ENCODE measurements around the gene GPC6.

GPC6 gene

DNA sequence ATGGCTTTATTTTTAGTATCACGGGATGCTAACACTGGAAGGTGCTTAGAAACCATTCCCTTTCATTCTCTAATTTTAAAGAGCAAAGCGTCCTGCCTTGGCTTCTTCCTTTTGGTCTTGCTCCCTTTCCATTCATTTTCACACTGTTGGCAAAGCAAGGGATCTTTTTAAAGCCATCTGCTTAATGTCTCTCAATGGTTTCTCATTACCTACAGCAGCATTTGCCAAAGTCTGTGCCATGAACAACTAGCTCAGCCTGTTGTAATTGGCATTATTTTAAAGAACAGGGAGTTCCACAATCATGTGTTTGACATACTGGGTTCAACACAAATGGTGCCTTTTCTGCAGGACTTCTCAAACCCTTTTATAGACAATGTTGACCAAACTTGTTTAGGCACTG lies 444.3 kb downstream of the GPC6 start:
- Histone ChIP-seq H3K4me3 (ENCODE audit: low read length, poor library complexity, severe bottlenecking) (no peak overlapping the region), H3K4me1 (ENCODE audit: insufficient read depth, low read length, poor library complexity, severe bottlenecking) (no peaks in the 10 kb centered on the region), H3K9ac (ENCODE audit: low read depth, low read length, poor library complexity, severe bottlenecking) (no peak overlapping the region), H4K20me1 (ENCODE audit: insufficient read depth, low read length, poor library complexity, severe bottlenecking) (no peaks in the 10 kb centered on the region), H3K9me3 (ENCODE audit: insufficient read depth, low read depth, low read length) (no peaks in the 10 kb centered on the region), H3K9me2 (replicated peaks; ENCODE audit: low read depth, low read length) (no peaks in the 10 kb centered on the region), H3K79me2 (ENCODE audit: insufficient read depth, low read length) (no peaks in the 10 kb centered on the region), H2AFZ (ENCODE audit: low read length) (no peak overlapping the region), H3F3A (ENCODE audit: low read depth) (no peaks in the 10 kb centered on the region), H3K27me3 (ENCODE audit: insufficient read depth, low read length, poor library complexity, severe bottlenecking) (no peaks in the 10 kb centered on the region), H3K36me3 (ENCODE audit: insufficient read depth, low read length) (no peaks in the 10 kb centered on the region), H3K4me2 (ENCODE audit: low read depth, low read length, poor library complexity, severe bottlenecking) (no peak overlapping the region)
- TF ChIP-seq EZH2phosphoT487 (IDR thresholded peaks at IDR 0.05; ENCODE audit: borderline replicate concordance): no peak
- TF ChIP-seq, protein P1, sequence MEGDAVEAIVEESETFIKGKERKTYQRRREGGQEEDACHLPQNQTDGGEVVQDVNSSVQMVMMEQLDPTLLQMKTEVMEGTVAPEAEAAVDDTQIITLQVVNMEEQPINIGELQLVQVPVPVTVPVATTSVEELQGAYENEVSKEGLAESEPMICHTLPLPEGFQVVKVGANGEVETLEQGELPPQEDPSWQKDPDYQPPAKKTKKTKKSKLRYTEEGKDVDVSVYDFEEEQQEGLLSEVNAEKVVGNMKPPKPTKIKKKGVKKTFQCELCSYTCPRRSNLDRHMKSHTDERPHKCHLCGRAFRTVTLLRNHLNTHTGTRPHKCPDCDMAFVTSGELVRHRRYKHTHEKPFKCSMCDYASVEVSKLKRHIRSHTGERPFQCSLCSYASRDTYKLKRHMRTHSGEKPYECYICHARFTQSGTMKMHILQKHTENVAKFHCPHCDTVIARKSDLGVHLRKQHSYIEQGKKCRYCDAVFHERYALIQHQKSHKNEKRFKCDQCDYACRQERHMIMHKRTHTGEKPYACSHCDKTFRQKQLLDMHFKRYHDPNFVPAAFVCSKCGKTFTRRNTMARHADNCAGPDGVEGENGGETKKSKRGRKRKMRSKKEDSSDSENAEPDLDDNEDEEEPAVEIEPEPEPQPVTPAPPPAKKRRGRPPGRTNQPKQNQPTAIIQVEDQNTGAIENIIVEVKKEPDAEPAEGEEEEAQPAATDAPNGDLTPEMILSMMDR (conservative IDR thresholded peaks at IDR 0.05; ENCODE audit: low read length): no peak

DNA sequence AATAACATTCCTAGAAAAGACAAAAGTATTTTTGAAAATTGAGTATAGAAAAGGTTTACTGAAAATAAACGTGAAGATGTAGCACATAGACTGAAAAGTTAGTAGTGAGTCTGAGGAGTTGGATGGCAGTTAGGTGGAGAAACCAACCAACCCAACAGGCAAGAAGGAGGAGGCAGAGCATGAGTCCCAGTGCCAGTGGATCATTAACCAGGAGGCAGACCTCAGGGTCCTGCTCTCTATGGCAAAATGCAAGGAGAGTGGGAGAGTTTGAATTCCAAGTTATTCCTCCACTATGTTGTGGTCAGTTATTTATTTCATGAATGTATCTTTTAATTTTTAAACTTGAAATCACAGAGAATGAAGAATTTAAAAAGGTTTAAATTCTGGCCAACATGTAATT lies 446.4 kb downstream of the GPC6 start:
- H3K27me3 ChIP-seq (ENCODE audit: insufficient read depth, low read length, poor library complexity, severe bottlenecking): no peaks in the 10 kb centered on the region

DNA sequence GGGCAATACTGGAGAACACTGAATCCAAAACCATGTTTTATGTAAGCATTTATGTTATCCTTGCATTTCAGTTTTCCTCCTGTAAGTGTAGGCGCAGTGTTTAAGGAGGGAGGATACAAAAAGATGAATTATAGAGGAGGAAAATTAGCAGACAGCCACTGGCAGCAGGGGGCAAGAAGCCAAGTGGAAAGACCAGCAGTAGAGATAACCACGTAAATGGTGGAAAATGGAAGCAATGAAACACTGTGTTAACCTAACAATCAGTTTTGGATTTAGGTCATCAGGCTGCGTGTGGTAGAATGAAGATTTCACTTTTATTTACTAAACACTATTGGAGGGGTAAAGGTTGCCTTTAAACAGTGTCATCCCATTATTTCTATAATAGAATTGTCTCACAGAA lies 447.3 kb downstream of the GPC6 start:
- no peak for TF ChIP-seq EZH2phosphoT487 (IDR thresholded peaks at IDR 0.05; ENCODE audit: borderline replicate concordance)
- TF ChIP-seq, protein P1 (conservative IDR thresholded peaks at IDR 0.05; ENCODE audit: low read length): no peak
- H3K9ac ChIP-seq (ENCODE audit: low read depth, low read length, poor library complexity, severe bottlenecking): no peak overlapping the region
- no peaks in the 10 kb centered on the region for H3K9me3 ChIP-seq (ENCODE audit: insufficient read depth, low read depth, low read length)
- H4K20me1 ChIP-seq (ENCODE audit: insufficient read depth, low read length, poor library complexity, severe bottlenecking): no peaks in the 10 kb centered on the region
- no peak overlapping the region for H2AFZ ChIP-seq (ENCODE audit: low read length)
- no peak overlapping the region for H3K4me3 ChIP-seq (ENCODE audit: low read length, poor library complexity, severe bottlenecking)
- H3K79me2 ChIP-seq (ENCODE audit: insufficient read depth, low read length): no peaks in the 10 kb centered on the region
- no peak overlapping the region for H3K4me2 ChIP-seq (ENCODE audit: low read depth, low read length, poor library complexity, severe bottlenecking)
- no peaks in the 10 kb centered on the region for H3K9me2 ChIP-seq (replicated peaks; ENCODE audit: low read depth, low read length)
- H3K36me3 ChIP-seq (ENCODE audit: insufficient read depth, low read length): no peaks in the 10 kb centered on the region
- no peaks in the 10 kb centered on the region for H3K4me1 ChIP-seq (ENCODE audit: insufficient read depth, low read length, poor library complexity, severe bottlenecking)
- no peaks in the 10 kb centered on the region for H3F3A ChIP-seq (ENCODE audit: low read depth)
- no peaks in the 10 kb centered on the region for H3K27me3 ChIP-seq (ENCODE audit: insufficient read depth, low read length, poor library complexity, severe bottlenecking)

More for the DNA sequence above, 446.4 kb downstream of the GPC6 start:
- Histone ChIP-seq H3F3A (ENCODE audit: low read depth) (no peaks in the 10 kb centered on the region), H3K9ac (ENCODE audit: low read depth, low read length, poor library complexity, severe bottlenecking) (no peak overlapping the region), H3K9me2 (replicated peaks; ENCODE audit: low read depth, low read length) (no peaks in the 10 kb centered on the region), H3K36me3 (ENCODE audit: insufficient read depth, low read length) (no peaks in the 10 kb centered on the region), H3K79me2 (ENCODE audit: insufficient read depth, low read length) (no peaks in the 10 kb centered on the region), H3K4me2 (ENCODE audit: low read depth, low read length, poor library complexity, severe bottlenecking) (no peak overlapping the region), H3K4me3 (ENCODE audit: low read length, poor library complexity, severe bottlenecking) (no peak overlapping the region), H4K20me1 (ENCODE audit: insufficient read depth, low read length, poor library complexity, severe bottlenecking) (no peaks in the 10 kb centered on the region), H2AFZ (ENCODE audit: low read length) (no peak overlapping the region), H3K9me3 (ENCODE audit: insufficient read depth, low read depth, low read length) (no peaks in the 10 kb centered on the region), H3K4me1 (ENCODE audit: insufficient read depth, low read length, poor library complexity, severe bottlenecking) (no peaks in the 10 kb centered on the region)
- TF ChIP-seq, protein P1 (conservative IDR thresholded peaks at IDR 0.05; ENCODE audit: low read length): no peak
- no peak for TF ChIP-seq EZH2phosphoT487 (IDR thresholded peaks at IDR 0.05; ENCODE audit: borderline replicate concordance)
